ENCODE measurements around the gene CARM1. TPM values are rescaled to one million over a fixed set of nuclear protein-coding genes. Genes with fewer than 3 reads are reported as not detected.

The CARM1 gene
- total RNA-seq, 1 experiment from 2014 or later = 103 TPM

DNA sequence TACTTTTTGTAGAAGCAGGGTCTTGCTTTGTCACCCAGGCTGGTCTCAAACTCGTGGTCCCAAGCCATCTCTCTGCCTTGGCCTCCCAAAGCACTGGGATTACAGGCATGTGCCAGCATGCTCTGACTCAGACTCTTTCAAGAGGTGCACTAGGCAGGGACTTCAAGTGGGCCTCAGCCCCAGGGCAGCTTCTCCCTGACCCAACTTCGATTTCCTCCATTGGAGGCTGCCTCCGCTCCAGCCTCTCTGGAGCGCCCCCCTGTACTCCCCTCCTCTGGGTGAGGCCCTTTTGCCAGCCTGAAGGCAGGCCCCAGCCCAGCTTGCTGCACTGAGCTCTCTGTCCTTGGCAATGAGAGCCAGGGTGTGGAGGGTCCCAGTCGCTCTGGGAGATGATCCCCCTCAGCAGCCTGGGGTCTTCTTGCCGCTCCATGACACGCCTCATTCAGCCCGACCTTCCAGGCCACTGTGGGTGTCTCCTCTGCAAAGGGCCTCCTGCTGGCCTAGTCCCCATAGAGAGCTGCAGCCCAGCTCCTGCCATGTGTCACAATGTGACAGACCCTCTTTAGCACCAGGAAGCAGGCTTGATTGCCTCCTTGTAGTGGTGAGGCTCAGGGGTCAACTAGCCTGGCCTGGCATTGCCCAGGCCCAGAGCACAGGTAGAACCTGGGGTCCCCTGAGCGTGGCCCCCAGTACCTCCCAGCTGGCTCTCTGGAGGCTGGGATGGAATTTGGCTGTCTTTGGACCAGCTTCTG, 16.4 kb downstream of the CARM1 start:
- ATAC-seq (no peak), DNase-seq (ENCODE audit: low read depth, low spot score) (no peak)
- Histone ChIP-seq H2AFZ (ENCODE audit: low read depth, low read length, poor library complexity, severe bottlenecking) (no peak overlapping the region), H3K36me3 (ENCODE audit: control insufficient read depth in 1 of 2, insufficient read depth in 2 of 2, low read length in 2 of 2) (no peaks in the 10 kb centered on the region), H3K27ac (ENCODE audit: low read depth, low read length) (peak overlapping the region; percentile 3), H3K9me3 (ENCODE audit: control insufficient read depth in 1 of 2, insufficient read depth in 1 of 2, low read depth in 1 of 2, low read length in 2 of 2) (no peaks in the 10 kb centered on the region), H3K4me2 (ENCODE audit: low read length) (no peak overlapping the region), H3K4me1 (ENCODE audit: control insufficient read depth in 1 of 2, insufficient read depth in 2 of 2, low read length in 2 of 2) (peaks cover 22 to 58% of the 10 kb centered on the region in 2 experiments), H4K20me1 (ENCODE audit: insufficient read depth) (peaks cover 5% of the 10 kb centered on the region; the same call in 1 of the 2 replicates), H3K9me2 (ENCODE audit: insufficient read depth) (no peaks in the 10 kb centered on the region), H3K9ac (ENCODE audit: low read length) (no peak overlapping the region), H3K79me2 (ENCODE audit: insufficient read depth, low read length) (peaks cover 90% of the 10 kb centered on the region), H3K4me3 (replicated peaks in 1 of 2; ENCODE audit: low read depth in 1 of 2, low read length in 2 of 2) (no peak overlapping the region), H3K27me3 (ENCODE audit: insufficient read depth, low read length) (no peaks in the 10 kb centered on the region)
- BruUV-seq (replicated peaks) = no TSS peak
- no peak for TF ChIP-seq ZFX (IDR thresholded peaks at IDR 0.05)
- POLR2A ChIA-PET = interaction anchor here (0.6 kb wide), 1 partner anchor 10 kb away, joined by 3 read pairs; no protein-coding TSS in a partner anchor
- RAD21 ChIA-PET (ENCODE audit: low non-redundant PET in 1 of 2, low total read pairs in 2 of 2, uncharacterized antibody in 2 of 2, unreplicated experiment in 2 of 2) = no interaction called here
- CTCF ChIA-PET = interaction anchor here (1.4 kb wide), 1 partner anchor 23 kb away, joined by 3 read pairs; no protein-coding TSS in a partner anchor
- intact Hi-C loops (cut with micrococcal nuclease) = no loop called here

- Histone ChIP-seq H3K4me3 (replicated peaks in 1 of 2; ENCODE audit: low read depth in 1 of 2, low read length in 2 of 2) (no peak overlapping the region), H4K20me1 (ENCODE audit: insufficient read depth) (peaks cover 5% of the 10 kb centered on the region; the same call in 1 of the 2 replicates), H2AFZ (ENCODE audit: low read depth, low read length, poor library complexity, severe bottlenecking) (no peak overlapping the region), H3K9me3 (ENCODE audit: control insufficient read depth in 1 of 2, insufficient read depth in 1 of 2, low read depth in 1 of 2, low read length in 2 of 2) (no peaks in the 10 kb centered on the region), H3K27me3 (ENCODE audit: insufficient read depth, low read length) (no peaks in the 10 kb centered on the region), H3K79me2 (ENCODE audit: insufficient read depth, low read length) (peaks cover 90% of the 10 kb centered on the region), H3K4me1 (ENCODE audit: control insufficient read depth in 1 of 2, insufficient read depth in 2 of 2, low read length in 2 of 2) (peaks cover 22 to 51% of the 10 kb centered on the region in 2 experiments), H3K9me2 (ENCODE audit: insufficient read depth) (no peaks in the 10 kb centered on the region), H3K4me2 (ENCODE audit: low read length) (no peak overlapping the region), H3K27ac (ENCODE audit: low read depth, low read length) (no peak overlapping the region), H3K9ac (ENCODE audit: low read length) (no peak overlapping the region), H3K36me3 (ENCODE audit: control insufficient read depth in 1 of 2, insufficient read depth in 2 of 2, low read length in 2 of 2) (no peaks in the 10 kb centered on the region)
- CTCF ChIA-PET = interaction anchor here (1.4 kb wide), 1 partner anchor 24 kb away, joined by 3 read pairs; no protein-coding TSS in a partner anchor
- POLR2A ChIA-PET = no interaction called here
- no TSS peak for BruUV-seq (replicated peaks)
- TF ChIP-seq REST (IDR thresholded peaks at IDR 0.05; ENCODE audit: low read depth) (no peak), EZH2 (IDR thresholded peaks at IDR 0.05) (no peak), SIN3A (IDR thresholded peaks at IDR 0.05; ENCODE audit: low read depth) (no peak), EZH2phosphoT487 (IDR thresholded peaks at IDR 0.05; ENCODE audit: borderline replicate concordance) (no peak), ELF1 (IDR thresholded peaks at IDR 0.05; ENCODE audit: borderline replicate concordance, low read depth) (no peak), RAD21 (IDR thresholded peaks at IDR 0.05; ENCODE audit: low read depth) (no peak), CEBPB (IDR thresholded peaks at IDR 0.05; ENCODE audit: low read depth) (no peak), POLR2AphosphoS5 (IDR thresholded peaks at IDR 0.05; ENCODE audit: low read depth, low read length) (no peak), ATF3 (IDR thresholded peaks at IDR 0.05) (no peak), ZNF274 (IDR thresholded peaks at IDR 0.05; ENCODE audit: low read depth, low read length) (no peak)
- RAD21 ChIA-PET (ENCODE audit: low non-redundant PET in 1 of 2, low total read pairs in 2 of 2, uncharacterized antibody in 2 of 2, unreplicated experiment in 2 of 2) = no interaction called here
- intact Hi-C loops (cut with micrococcal nuclease) = no loop called here
- ATAC-seq (no peak), DNase-seq (ENCODE audit: low read depth, low spot score) (no peak)
Observed at GRCh38 chr19:10888421-10888866, 17.1 kb downstream of the CARM1 start.
